ENCODE measurements around the gene FAS.

Gene FAS

GRCh38 chr10:88974012-88974411 is 16.6 kb upstream of the FAS start:
- no peak for DNase-seq

GRCh38 chr10:88974446-88975376 is 15.9 kb upstream of the FAS start:
- DNase-seq, result no peak

GRCh38 chr10:88975377-88975720 is 15.2 kb upstream of the FAS start:
- no peak for DNase-seq

GRCh38 chr10:88978463-88978862 is 12.1 kb upstream of the FAS start:
- no peak for DNase-seq

GRCh38 chr10:88979153-88979562 is 11.4 kb upstream of the FAS start:
- DNase-seq, result no peak

- DNase-seq, result no peak
Measured at GRCh38 chr10:88979603-88980002, 11.0 kb upstream of the FAS start.

GRCh38 chr10:88980247-88980646 is 10.4 kb upstream of the FAS start:
- DNase-seq, result no peak

- no peak for DNase-seq
Measured at GRCh38 chr10:88980800-88981199, 9.8 kb upstream of the FAS start.

GRCh38 chr10:88981435-88981834 is 9.2 kb upstream of the FAS start:
- no peak for DNase-seq

GRCh38 chr10:88982366-88982765 is 8.2 kb upstream of the FAS start:
- no peak for DNase-seq

- no peak for DNase-seq
Measured at GRCh38 chr10:88983206-88983605, 7.4 kb upstream of the FAS start.

GRCh38 chr10:88983939-88984338 is 6.7 kb upstream of the FAS start:
- no peak for DNase-seq

GRCh38 chr10:88984525-88984924 is 6.1 kb upstream of the FAS start:
- DNase-seq, result no peak

GRCh38 chr10:88986549-88987242 is 3.9 kb upstream of the FAS start:
- no peak for DNase-seq

- DNase-seq, result no peak
Measured at GRCh38 chr10:88987243-88987725, 3.3 kb upstream of the FAS start.

GRCh38 chr10:88987840-88988239 is 2.8 kb upstream of the FAS start:
- no peak for DNase-seq

GRCh38 chr10:88989423-88989822 is 1.2 kb upstream of the FAS start:
- DNase-seq, result no peak

- DNase-seq, result no peak
Measured at GRCh38 chr10:88989824-88990383, 694 bp upstream of the FAS start.

GRCh38 chr10:88991161-88991898 is 732 bp downstream of the FAS start:
- no peak for DNase-seq

- no peak for DNase-seq
Measured at GRCh38 chr10:88991899-88992320, 1.3 kb downstream of the FAS start.

- DNase-seq, result no peak
Measured at GRCh38 chr10:88992921-88993524, 2.4 kb downstream of the FAS start.

GRCh38 chr10:88994019-88994418 is 3.4 kb downstream of the FAS start:
- DNase-seq, result no peak

Measured in NCI-H1092 treated with DMSO at 0.1 percent for 48 hours (cell line).